PC-9 (cell line): ENCODE results near the gene SDHC. TPM values are rescaled to one million over a fixed set of nuclear protein-coding genes. Genes with fewer than 3 reads are reported as not detected.
"Not testable (repeated sequence)": the region's sequence is repeated elsewhere in the genome, so short reads cannot be mapped to it uniquely, and the experiment has no call there.

Experiments
- BruUV-seq: library from RNA; stranded (reverse); fragments of 400-500 nt; replicated peaks from 2 replicates; lab custom pipeline; 2021; lab: Mats Ljungman, UMichigan
- CTCF ChIA-PET: fragments of 300-600 bp; sonication (Branson Sonifier 250); formaldehyde crosslinking; loops from one replicate; lab custom pipeline; 2022; ENCODE audit warnings: antibody characterized with exemption; lab: Charles Lee
- POLR2A ChIA-PET: fragments of 300-600 bp; sonication (Branson Sonifier 250); formaldehyde crosslinking; loops from one replicate; lab custom pipeline; 2022; ENCODE audit warnings: antibody characterized with exemption; ENCODE audit not compliant: unreplicated experiment; lab: Charles Lee
- DNase-seq, 2 experiments: peaks; one replicate each; pipeline versions ENCODE4 v3.0.0 to v3.0.0-alpha.2; 2015 to 2022; ENCODE audit warnings: mixed read lengths in 1 of 2
- H2AFZ ChIP-seq: fragments of 200-600 bp; sonication (generic); 2 replicates; pipeline ENCODE4 v1.8.1; 2017; ENCODE audit warnings: antibody characterized with exemption
- H3F3A ChIP-seq: fragments of 200-600 bp; sonication (generic); 2 replicates; pipeline ENCODE4 v1.8.1; 2017; ENCODE audit warnings: antibody characterized with exemption, mild to moderate bottlenecking, low read depth; ENCODE audit not compliant: insufficient read depth
- H3K27ac ChIP-seq: fragments of 200-600 bp; sonication (generic); 2 replicates; pipeline ENCODE4 v1.6.1; 2016; ENCODE audit warnings: mixed run types
- H3K27me3 ChIP-seq: fragments of 200-600 bp; sonication (generic); 2 replicates; pipeline ENCODE4 v1.6.1; 2016; ENCODE audit warnings: low read depth, mixed run types; ENCODE audit not compliant: insufficient read depth
- H3K36me3 ChIP-seq: fragments of 200-600 bp; sonication (generic); 2 replicates; pipeline ENCODE4 v1.6.1; 2016; ENCODE audit warnings: low read depth, mixed run types
- H3K4me1 ChIP-seq: fragments of 200-600 bp; sonication (generic); replicated peaks from 2 replicates; pipeline ENCODE4 v1.6.1; 2016; ENCODE audit warnings: mixed run types; ENCODE audit not compliant: insufficient read depth
- H3K4me2 ChIP-seq: fragments of 200-600 bp; sonication (generic); 2 replicates; pipeline ENCODE4 v1.6.1; 2017; ENCODE audit warnings: mixed run types
- H3K4me3 ChIP-seq: fragments of 200-600 bp; sonication (generic); 2 replicates; pipeline ENCODE4 v1.6.1; 2016; ENCODE audit warnings: mixed run types
- H3K79me2 ChIP-seq: fragments of 200-600 bp; sonication (generic); 2 replicates; pipeline ENCODE4 v1.6.1; 2017; ENCODE audit warnings: low read depth, mixed run types
- H3K9me2 ChIP-seq: fragments of 200-600 bp; sonication (generic); 2 replicates; pipeline ENCODE4 v1.8.1; 2017; ENCODE audit warnings: mild to moderate bottlenecking; ENCODE audit not compliant: insufficient read depth
- H3K9me3 ChIP-seq: fragments of 200-600 bp; sonication (generic); 2 replicates; pipeline ENCODE4 v1.8.1; 2016; ENCODE audit warnings: low read depth; ENCODE audit not compliant: insufficient read depth
- H4K20me1 ChIP-seq: fragments of 200-600 bp; sonication (generic); 2 replicates; pipeline ENCODE4 v1.8.1; 2017; ENCODE audit not compliant: insufficient read depth
- EZH2 ChIP-seq: fragments of 200-600 bp; sonication (generic); IDR thresholded peaks from 2 replicates; pipeline ENCODE4 v1.8.0; 2017; ENCODE audit warnings: antibody characterized with exemption, low read depth
- intact Hi-C: fragments of 100-400 bp; cut with micrococcal nuclease; formaldehyde crosslinking; loops from one replicate; pipeline ENCODE4 v1.10.0; 2022; ENCODE audit not compliant: unreplicated experiment
- total RNA-seq: library from RNA; stranded (reverse); gene quantifications from 2 replicates; pipeline ENCODE4 v1.2.3, GENCODE V29; 2021
- TF ChIP-seq, protein P1 (sequence below): fragments of 200-600 bp; sonication (generic); conservative IDR thresholded peaks from 2 replicates; pipeline ENCODE4 v1.6.1; 2017; ENCODE audit warnings: mixed run types, antibody characterized with exemption, mild to moderate bottlenecking, moderate library complexity

SDHC gene
- total RNA-seq, 1 experiment from 2014 or later, result 215 TPM

DNA sequence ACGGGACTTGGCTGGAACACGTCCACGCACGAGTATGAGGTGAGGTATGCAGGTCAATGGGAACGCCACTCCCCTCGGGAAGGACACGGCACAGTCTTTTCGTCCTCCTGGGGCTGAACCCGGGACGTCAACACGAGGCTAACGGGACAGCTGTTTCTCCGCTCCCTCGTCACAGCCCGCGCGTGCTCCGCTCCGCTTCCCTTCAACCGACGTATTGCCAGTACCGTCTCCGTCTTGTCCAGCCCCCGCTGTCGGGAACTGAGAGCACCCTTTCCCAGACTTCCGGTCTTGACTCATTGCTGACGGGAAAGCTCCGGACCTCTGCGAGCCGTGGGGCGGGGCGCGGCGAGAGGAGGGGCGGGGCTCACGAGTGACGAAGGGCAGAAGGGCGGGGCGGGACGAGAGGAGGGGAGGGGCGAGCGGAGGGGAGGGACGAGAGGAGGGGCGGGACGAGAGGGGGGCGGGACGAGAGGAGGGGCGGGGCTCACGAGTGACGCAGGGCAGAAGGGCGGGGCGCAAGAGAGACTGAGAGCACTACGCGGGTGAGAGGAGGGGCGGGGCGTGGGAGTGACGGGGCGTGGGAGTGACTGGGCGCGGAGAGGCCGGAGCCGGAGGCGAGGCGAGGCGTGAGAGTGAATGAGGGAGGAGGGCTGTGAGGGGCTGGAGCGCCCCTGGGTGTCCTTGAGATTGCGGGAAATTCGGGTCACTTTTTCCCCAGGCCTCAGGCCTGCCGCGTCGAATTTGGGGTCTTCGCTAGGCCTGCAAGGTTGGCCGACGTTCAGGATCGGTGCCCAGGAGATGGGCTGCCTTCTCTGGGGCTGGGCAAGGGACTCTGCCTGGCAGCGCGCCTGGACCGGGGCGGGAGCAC lies 75.7 kb downstream of the SDHC start:
- Histone ChIP-seq H3F3A (peaks cover 16% of the 10 kb centered on the region; the same call in 1 of the 2 replicates), H3K4me2 (peak overlapping the region; percentile 95), H3K9me2 (no peaks in the 10 kb centered on the region), H3K9me3 (no peaks in the 10 kb centered on the region), H3K27me3 (no peaks in the 10 kb centered on the region), H3K79me2 (no peaks in the 10 kb centered on the region), H3K27ac (peak overlapping the region; percentile 61), H3K4me3 (peak overlapping the region; percentile 91), H2AFZ (peak overlapping the region; percentile 95), H3K36me3 (no peaks in the 10 kb centered on the region), H4K20me1 (no peaks in the 10 kb centered on the region), H3K4me1 (peaks cover 19% of the 10 kb centered on the region)
- ChIA-PET CTCF (interaction anchor here (0.9 kb wide), 1 partner anchor 192 kb away, joined by 3 read pairs; no protein-coding TSS in a partner anchor), POLR2A (interaction anchor here (0.6 kb wide), 2 partner anchors 359 to 369 kb away, joined by 3 read pairs; partner anchors contain the start of gene DUSP12)
- TF ChIP-seq, protein P1, sequence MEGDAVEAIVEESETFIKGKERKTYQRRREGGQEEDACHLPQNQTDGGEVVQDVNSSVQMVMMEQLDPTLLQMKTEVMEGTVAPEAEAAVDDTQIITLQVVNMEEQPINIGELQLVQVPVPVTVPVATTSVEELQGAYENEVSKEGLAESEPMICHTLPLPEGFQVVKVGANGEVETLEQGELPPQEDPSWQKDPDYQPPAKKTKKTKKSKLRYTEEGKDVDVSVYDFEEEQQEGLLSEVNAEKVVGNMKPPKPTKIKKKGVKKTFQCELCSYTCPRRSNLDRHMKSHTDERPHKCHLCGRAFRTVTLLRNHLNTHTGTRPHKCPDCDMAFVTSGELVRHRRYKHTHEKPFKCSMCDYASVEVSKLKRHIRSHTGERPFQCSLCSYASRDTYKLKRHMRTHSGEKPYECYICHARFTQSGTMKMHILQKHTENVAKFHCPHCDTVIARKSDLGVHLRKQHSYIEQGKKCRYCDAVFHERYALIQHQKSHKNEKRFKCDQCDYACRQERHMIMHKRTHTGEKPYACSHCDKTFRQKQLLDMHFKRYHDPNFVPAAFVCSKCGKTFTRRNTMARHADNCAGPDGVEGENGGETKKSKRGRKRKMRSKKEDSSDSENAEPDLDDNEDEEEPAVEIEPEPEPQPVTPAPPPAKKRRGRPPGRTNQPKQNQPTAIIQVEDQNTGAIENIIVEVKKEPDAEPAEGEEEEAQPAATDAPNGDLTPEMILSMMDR, result no peak
- TF ChIP-seq EZH2, result no peak
- intact Hi-C loops, result loop anchor here (1.0 to 10.0 kb wide), 3 partner anchors 9 to 355 kb away; partner anchors contain the start of gene DUSP12
- DNase-seq, result peak; percentile 88 to 94
- no TSS peak for BruUV-seq

GRCh38 chr1:161390559-161390858 lies 76.3 kb downstream of the SDHC start:
- BruUV-seq, result TSS peak; percentile 92
- POLR2A ChIA-PET, result interaction anchor here (0.6 kb wide), 1 partner anchor 369 kb away, joined by 3 read pairs; no protein-coding TSS in a partner anchor
- no peak for DNase-seq
- intact Hi-C loops, result loop anchor here (1.0 to 10.0 kb wide), 3 partner anchors 9 to 354 kb away; partner anchors contain the start of gene DUSP12
- peak overlapping the region; percentile 94 for H2AFZ ChIP-seq
- 0 out of 2 replicates have a peak overlapping the region, but pooled peaks have one; percentile 21 for H3K27ac ChIP-seq
- peak overlapping the region; percentile 91 for H3K4me3 ChIP-seq
- H4K20me1 ChIP-seq, result no peaks in the 10 kb centered on the region
- H3K9me3 ChIP-seq, result no peaks in the 10 kb centered on the region
- peaks cover 16% of the 10 kb centered on the region; the same call in 1 of the 2 replicates for H3F3A ChIP-seq
- H3K79me2 ChIP-seq, result no peaks in the 10 kb centered on the region
- H3K27me3 ChIP-seq, result no peaks in the 10 kb centered on the region
- no peaks in the 10 kb centered on the region for H3K9me2 ChIP-seq
- H3K4me1 ChIP-seq, result peaks cover 19% of the 10 kb centered on the region
- CTCF ChIA-PET, result no interaction called here
- peak overlapping the region; percentile 95 for H3K4me2 ChIP-seq
- no peaks in the 10 kb centered on the region for H3K36me3 ChIP-seq
- TF ChIP-seq EZH2, result no peak
- TF ChIP-seq, protein P1, result no peak

GRCh38 chr1:161391136-161391535 lies 77.0 kb downstream of the SDHC start:
- H3K36me3 ChIP-seq, H3K9me3 ChIP-seq, H3K27me3 ChIP-seq, H3K9me2 ChIP-seq, H4K20me1 ChIP-seq, CTCF ChIA-PET, BruUV-seq, H3K79me2 ChIP-seq, H3K27ac ChIP-seq, DNase-seq, POLR2A ChIA-PET, H2AFZ ChIP-seq: not testable (repeated sequence)
- intact Hi-C loops, result loop anchor here (10.0 kb wide), 2 partner anchors 54 to 354 kb away; partner anchors contain the start of gene DUSP12
- H3K4me3 ChIP-seq, result peak overlapping the region; percentile 91; the same call in 1 of the 2 replicates
- H3F3A ChIP-seq, result peaks cover 15% of the 10 kb centered on the region; the same call in 1 of the 2 replicates
- H3K4me2 ChIP-seq, result peak overlapping the region; percentile 95
- peaks cover 19% of the 10 kb centered on the region for H3K4me1 ChIP-seq
